NCI-H748 (cell line): Measurements from ENCODE around the gene CENPVL3.
"Not testable (repeated sequence)": the region's sequence is repeated elsewhere in the genome, so short reads cannot be mapped to it uniquely, and the experiment has no call there.

ENCODE experiments used
- DNase-seq: peaks from one replicate; lab custom pipeline; 2025; ENCODE audit not compliant: unreplicated experiment; lab: John Stamatoyannopoulos, UW

Gene CENPVL3

GRCh38 chrX:51618241-51619155 lies at the start of gene CENPVL3:
CENPVL3 (minus strand) TSS chrX:51618912; CDS start chrX:51618873, 39 bp downstream.
- DNase-seq, result peak; percentile 88

GRCh38 chrX:51665981-51666380 lies 47.3 kb upstream of the CENPVL3 start:
- no peak for DNase-seq

- no peak for DNase-seq
Observed at GRCh38 chrX:51643377-51643776, 24.7 kb upstream of the CENPVL3 start.

- DNase-seq, result peak; percentile 75
Observed at GRCh38 chrX:51641421-51642021, 22.8 kb upstream of the CENPVL3 start.

- DNase-seq, result not testable (repeated sequence)
Observed at GRCh38 chrX:51636511-51636910, 17.8 kb upstream of the CENPVL3 start.

GRCh38 chrX:51614353-51615012 lies 4.2 kb downstream of the CENPVL3 start:
- DNase-seq, result peak; percentile 65

GRCh38 chrX:51608766-51609165 lies 9.9 kb downstream of the CENPVL3 start:
- DNase-seq, result no peak

- DNase-seq, result no peak
Observed at GRCh38 chrX:51608126-51608525, 10.6 kb downstream of the CENPVL3 start.

GRCh38 chrX:51606446-51606845 lies 12.3 kb downstream of the CENPVL3 start:
- DNase-seq, result no peak

GRCh38 chrX:51598899-51599298 lies 19.8 kb downstream of the CENPVL3 start:
- DNase-seq, result no peak

- no peak for DNase-seq
Observed at GRCh38 chrX:51571874-51572273, 46.8 kb downstream of the CENPVL3 start.

- no peak for DNase-seq
Observed at GRCh38 chrX:51569561-51569960, 49.2 kb downstream of the CENPVL3 start.

GRCh38 chrX:51568586-51568985 lies 50.1 kb downstream of the CENPVL3 start:
- no peak for DNase-seq
